ENCODE data around the gene HRH4.

Gene HRH4

GRCh38 chr18:24514439-24514838, 54.0 kb downstream of the HRH4 start:
- DNase-seq, result no peak

- no peak for DNase-seq
These were observed 55.3 kb downstream of the HRH4 start for GRCh38 chr18:24515721-24516120.

- no peak for DNase-seq
These were observed 55.8 kb downstream of the HRH4 start for GRCh38 chr18:24516261-24516660.

GRCh38 chr18:24517554-24517953, 57.1 kb downstream of the HRH4 start:
- DNase-seq, result no peak

GRCh38 chr18:24518596-24518995, 58.2 kb downstream of the HRH4 start:
- DNase-seq, result no peak
